Activated CD4-positive, alpha-beta T cell treated with anti-CD3 and anti-CD28 coated beads, Interleukin-2, amount 50 U/mL, for 4 hours (primary cell): ENCODE measurements around the gene HCST.
"Not testable (repeated sequence)": the region's sequence is repeated elsewhere in the genome, so short reads cannot be mapped to it uniquely, and the experiment has no call there.

Experiments used
- DNase-seq, 2 experiments: peaks; one replicate each; pipeline ENCODE4 v3.0.0-alpha.2; 2020

Gene HCST

DNA sequence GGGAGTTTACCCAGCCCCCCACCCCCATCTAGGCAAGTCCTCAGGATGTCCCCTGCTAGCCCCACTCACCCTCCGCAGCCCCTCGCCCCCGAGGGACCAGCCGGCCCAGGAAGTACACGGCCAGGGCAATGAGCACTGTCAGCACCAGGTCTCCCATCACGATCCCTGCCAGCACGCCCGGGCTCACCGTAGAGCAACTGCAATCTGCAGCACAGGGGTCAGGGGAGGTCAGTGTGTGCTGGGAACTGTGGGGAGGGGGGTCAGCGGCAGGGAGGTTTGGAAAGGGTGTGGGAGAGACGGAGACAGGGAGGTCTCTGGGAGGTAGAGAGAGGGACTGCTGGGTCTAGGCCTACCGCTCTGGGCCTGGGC, 5.0 kb downstream of the HCST start:
- no peak for DNase-seq

DNA sequence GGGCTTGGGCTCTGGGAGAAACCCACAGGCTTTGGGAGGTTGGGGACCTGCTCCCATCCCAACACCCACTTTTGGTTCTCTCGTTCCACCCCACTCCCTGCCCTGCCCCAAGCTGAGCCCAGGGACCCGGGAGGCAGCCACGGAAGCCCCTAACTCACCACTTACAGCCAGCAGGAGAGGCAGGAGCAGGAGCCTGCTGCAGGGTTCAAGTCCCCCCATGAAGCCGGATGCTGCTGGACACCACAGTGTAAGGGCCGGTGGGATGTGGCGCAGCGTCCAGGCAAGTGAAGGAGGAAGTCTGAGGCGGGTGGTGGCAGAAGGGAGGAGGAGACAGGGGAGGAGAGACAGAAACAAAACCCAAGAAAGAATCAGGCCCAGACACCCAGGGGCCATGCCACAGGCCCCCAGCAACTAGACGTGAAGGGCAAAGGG, 5.7 kb downstream of the HCST start, which contains the start of gene TYROBP:
TSS of gene TYROBP (minus strand) at position 286 of the 432 bp plus-strand sequence. CDS start at position 219, 67 bp downstream.
- DNase-seq, result no peak

DNA sequence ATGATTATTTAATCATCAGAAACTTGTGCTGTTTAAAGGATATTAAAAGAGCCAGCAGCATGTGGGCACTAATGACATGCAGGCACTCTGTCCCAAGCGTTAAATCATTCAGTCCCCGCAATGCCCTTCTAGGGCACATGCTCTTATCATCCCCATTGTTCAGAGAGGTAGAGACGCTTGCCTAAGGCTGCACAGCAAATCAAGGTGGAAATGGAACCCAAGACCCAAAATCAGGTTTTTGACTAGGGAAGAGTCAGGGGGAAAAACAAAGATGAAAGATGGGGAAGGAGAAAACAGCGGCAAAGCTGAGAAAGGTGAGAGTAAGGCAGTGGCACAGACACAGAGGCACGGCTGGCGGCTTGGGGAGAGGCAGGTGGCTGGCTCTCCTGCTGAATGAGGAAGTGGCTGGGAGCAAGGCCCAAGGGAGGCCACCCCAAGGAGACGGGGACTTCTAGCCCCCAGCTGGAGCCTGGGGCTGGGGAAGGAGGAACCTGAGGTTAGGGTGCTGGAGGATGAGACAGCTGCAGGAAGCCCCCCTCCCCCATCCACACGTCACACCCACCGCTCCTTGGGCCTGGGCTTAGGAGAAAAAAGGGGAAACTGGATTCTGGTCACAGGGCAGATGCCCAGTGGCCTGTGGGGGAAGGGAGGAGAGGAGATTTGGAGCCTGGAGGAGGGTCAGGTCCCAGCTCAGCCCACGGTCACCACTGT, 6.8 kb downstream of the HCST start:
- DNase-seq, result no peak

DNA sequence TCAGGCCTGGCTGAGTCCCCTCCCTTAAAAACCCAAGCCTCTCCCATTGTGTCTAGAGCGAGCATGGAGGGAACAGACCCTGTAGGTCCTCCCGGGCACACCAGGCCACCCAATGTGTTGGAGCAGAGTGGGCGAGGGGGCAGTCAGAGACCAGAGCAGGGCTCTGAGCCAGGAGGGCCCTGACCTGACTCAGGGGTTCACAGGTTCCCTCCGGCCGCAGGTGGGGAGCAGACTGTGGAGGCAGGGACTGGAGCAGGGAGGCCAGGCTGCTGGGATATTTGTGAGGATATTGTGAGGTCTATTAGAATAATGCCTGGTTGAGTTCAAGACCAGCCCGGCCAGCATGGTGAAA, 7.3 kb downstream of the HCST start:
- no peak for DNase-seq

DNA sequence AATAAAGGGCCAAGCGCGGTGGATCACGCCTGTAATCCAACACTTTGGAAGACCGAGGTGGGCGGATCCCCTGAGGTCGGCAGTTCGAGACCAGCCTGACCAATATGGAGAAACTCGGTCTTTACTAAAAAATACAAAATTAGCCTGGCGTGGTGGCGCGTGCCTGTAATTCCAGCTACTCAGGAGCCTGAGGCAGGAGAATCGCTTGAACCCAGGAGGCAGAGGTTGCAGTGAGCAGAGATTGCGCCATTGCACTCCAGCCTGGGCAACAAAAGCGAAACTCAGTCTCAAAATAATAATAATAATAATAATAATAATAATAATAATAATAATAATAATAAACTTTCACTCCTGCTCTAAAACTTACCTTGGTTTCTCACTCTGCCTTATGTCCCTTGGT, 8.0 kb downstream of the HCST start:
- DNase-seq, result not testable (repeated sequence)

DNA sequence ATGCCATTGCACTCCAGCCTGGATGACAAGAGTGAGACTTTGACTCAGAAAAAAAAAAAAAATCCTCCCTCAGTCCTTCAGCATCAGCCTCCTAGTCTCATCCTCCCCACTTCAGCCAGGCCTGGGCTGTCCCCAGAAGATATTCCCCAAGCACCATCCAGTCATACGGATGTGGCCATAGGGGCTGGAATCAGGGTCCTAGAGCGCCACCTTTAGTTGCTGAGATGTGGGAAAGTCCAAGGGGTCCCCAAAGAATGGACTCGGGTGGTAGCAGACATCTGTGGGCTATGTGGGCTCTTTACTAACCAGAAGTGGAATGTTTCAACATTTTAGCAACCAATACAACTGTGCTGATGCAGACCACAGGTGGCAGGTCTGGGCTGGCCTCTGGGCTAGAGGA, 8.8 kb downstream of the HCST start:
- no peak for DNase-seq

DNA sequence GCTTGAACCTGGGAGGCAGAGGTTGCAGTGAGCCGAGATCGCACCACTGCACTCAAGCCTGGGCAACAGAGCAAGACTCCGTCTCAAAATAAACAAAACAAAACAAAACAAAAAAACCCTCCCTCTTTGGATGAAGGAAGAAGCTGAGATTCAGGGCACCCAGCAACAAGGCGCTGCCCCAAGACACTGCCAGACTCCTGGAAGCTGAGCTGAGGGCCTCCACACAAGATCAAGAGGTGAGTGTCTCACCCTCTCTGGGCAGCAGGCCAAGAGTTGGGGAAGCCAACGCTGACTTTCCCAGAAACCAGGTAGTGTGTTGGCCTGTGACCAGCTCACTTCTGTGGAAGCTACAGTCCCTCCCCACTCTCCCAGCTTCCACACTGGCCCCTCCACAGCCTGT, 9.5 kb downstream of the HCST start:
- DNase-seq, result no peak

DNA sequence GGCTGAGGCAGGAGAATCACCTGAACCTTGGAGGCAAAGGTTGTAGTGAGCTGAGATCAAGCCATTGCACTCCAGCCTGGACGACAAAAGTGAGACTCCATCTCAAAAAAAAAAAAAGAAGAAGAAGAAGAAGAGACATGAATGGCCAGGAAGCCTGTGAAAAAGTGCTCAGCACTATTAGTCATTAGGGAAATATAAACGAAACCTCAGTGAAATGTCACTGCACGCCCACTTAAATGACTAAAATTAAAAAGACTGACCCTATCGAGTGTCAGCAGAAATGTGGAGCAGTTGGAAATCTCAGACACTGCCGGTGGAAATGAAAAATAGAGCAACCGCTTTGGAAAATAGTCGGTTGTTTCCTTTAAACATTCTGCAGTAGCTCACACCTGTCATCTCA, 11.3 kb downstream of the HCST start:
- no peak for DNase-seq

DNA sequence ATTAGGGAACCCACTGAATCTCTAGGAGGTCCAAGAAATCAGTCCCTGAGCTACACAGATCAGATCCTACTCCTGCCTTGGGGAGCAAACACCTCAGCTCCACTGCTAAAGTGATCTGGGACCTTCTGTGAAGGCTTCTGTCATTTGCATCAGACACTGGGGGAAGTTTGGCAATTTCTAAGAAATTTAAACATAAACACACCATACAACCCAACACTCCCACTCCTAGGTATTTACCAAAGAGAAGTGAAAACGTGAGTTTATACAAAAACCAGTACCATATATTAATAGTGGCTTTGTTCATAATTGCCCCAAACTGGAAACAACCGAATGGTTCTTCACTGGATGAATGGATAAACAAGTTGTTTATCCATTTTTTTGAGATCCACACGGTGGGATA, 13.1 kb downstream of the HCST start:
- DNase-seq, result no peak

DNA sequence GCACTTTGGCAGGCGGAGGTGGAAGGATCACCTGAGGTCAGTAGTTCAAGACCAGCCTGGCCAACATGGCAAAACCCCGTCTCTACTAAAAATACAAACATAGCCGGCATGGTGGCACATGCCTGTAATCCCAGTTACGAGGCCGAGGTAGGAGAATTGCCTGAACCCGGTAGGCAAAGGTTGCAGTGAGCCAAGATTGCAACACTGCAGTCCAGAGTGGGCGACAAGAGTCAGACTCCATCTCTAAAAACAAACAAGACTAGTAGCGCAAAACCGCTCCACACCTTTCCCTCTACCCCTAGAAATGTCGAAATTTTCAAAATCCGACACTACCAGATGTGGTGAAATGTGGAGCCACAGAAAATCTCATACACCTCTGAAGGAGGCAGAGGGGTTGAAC, 17.0 kb downstream of the HCST start:
- no peak for DNase-seq

DNA sequence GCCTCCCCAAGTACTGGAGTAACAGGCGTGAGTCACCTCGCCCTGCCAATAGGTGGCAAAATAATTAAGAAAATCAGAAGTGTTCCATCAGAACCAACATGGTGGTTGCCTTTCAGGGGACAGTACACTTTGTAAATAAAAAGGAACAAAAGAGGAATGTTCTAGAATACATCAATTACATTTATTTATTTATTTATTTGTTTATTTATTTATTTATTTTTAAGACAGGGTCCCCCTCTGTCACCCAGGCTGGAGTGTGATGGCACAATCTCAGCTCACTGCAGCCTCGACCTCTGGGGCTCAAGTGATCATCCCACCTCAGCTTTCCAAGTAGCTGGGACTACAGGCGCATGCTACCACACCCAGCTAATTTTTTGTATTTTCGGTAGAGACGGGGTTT, 18.7 kb downstream of the HCST start:
- no peak for DNase-seq

DNA sequence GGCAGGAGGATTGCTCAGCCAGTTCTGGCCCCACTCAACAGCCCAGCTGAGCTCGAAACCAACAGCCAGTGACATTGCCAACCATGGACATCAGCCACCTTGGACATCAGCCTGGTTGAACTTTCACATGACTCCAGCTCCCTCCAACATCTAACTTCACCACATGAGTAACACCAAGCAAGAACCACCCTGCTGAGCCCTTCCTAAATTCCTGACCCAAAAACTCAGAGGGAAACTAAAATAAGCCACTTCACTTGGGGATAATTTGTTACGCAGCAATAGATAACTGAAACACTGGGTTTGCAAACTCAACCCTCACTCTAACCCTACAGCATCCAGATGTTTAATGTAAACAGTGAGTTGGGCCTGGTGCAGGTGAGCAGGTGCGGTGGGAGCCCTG, 23.2 kb downstream of the HCST start:
- DNase-seq, result no peak

DNA sequence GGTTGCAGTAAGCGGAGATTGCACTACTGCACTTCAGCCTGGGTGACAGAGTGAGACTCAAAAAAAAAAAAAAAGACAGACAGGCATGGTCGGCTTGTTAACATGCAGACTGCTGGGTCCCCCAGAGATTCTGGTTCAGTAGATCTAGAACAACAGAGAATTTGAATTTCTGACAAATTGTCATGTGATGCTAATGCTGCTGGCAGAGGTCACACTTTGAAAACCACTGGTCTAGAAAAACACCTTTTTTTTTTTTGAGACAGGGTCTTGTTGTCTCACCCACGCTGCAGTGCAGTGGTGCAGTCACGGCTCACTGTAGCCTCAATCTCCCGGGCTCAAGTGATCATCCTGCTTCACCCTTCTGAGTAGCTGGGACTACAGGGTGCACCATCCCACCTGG, 26.2 kb downstream of the HCST start:
- no peak for DNase-seq

DNA sequence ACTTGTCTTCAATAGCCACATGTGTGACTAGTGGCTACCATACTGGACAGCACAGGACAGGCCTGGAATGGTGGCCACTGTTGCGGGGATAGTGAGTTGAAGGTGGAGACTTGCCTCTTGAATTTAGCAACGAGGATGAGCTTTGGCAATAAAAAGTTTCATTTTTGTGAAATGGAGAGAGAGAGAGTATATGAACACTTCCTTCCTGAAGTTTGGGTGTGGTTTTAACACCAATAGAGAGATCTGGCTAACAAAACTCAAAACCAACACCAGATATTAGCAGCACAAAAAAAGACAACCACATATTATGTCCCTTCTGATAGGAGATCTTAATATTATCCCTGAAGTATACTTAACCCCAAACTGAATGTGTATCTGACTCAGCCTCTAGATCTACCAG, 27.5 kb downstream of the HCST start:
- DNase-seq, result no peak

DNA sequence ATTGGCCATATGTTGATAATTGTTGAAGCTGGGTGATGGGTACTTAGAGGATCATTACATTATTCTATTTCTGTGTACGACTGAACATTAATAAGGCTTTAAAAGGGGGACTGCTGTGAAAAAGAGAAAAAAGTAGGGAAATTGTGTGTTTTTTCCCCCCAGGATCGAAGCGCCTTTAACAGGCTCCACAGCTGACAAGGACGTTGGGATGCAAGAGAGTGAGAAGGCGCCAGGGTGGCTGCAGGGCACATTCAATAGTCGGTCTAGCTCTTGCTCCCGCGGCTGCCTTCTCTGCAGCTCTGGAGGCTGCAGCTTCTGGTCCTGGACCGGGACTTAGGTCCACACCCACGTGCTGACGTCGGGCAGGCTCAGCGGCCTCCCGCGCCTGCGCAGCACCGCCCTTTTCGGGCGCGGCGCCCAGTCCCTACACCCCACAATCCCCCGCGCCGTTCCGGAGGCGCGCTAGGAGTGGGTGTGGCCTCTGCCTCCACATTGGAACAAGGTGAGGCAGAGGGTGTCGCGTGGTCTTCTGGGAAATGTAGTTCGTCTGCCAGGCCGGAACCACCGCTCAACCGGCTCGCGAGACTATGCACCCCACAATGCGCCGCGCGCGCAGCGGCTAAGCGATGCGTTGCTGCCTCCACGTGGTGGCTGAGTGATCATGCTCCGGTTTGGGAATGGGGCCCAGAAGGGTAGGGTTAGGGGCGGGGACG, 29.0 kb downstream of the HCST start:
- peak; percentile 98 to 99 for DNase-seq

DNA sequence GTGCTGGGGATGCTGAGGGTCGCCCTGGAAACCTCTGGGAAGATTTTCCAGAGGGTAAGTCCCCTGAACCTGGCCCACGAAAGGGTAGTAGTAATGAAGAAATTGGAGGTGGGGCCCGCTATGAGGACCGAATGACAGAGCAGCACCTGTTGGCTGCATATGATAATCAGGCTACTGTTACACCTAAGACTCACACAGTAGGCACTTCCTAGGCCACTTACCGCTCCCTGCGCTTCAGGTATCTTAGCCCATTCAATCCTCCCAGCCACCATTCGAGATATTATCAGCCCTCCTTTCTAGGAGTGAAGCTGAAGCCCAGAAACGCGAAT, 29.5 kb downstream of the HCST start:
- no peak for DNase-seq

DNA sequence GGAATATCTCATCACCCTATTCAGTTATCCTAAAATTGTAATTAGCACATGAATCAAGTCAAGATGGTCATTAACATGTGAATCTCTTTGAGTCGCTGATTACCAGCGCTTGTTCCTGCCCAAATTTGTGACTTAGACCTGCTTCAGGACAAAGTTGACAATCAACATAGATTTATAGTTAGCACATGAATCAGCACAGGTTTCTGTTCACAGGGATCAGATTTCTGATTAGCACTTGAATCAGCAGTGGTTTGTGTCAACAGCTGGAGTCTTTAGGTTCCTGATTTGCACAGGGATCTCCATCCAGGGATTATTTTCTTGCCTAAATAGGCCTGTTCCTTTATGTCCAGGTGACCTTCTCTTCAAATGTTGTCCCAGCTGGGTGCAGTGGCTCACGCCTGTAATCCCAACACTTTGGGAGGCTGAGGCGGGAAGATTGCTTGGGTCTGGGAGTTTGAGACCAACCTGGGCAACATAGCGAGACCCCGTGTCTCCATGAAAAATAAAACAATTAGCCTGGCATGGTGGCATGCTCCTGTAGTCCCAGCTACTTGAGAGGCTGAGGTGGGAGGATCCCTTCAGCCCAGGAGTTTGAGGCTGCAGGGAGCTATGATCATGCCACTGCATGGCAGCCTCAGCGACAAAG, 30.1 kb downstream of the HCST start:
- no peak for DNase-seq

DNA sequence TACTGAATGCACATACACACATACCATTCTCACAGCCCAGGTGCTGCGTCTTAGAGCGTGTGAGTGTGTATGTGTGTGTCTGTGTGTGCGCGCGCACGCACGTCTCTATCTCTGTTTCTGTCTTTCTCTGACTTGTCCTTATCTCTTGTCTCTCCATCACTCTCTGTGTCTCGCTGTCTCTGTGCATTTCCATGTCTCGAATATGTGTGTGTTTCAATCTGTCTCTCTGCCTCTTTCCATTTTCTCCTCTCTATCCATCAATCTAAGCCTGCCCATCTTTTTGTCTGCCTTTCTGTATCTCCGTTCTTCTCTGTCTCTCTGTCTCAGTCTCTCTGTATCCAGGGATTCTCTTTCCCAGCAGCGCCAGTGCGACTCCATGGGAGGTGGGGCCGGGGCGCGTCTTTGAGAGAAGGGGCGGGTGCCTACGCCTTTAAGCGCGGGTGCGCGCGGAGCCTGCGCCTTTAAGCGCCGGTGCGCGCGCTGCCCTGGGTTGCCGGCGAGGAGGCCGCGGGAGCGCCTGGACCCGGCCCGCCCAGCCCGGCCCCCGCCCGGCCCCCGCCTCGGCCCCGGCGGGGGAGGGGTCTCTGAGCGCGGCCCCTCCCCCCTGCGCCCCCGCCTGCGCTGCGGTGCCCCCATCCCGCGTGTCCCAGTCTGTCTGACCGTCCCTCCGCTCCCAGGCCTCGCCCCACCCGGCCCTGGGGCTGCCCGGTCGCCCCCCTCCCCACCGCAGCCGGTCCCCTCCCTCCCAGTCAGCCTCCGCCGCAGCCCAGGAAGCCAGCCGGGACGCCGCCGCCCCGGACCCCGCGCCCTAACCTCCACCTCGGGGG, 33.8 kb downstream of the HCST start, which contains the start of gene LRFN3:
TSS of gene LRFN3 (plus strand) at position 464 of the 827 bp plus-strand sequence. CDS start 3,052 bp downstream, outside the sequence.
- DNase-seq, result peak; percentile 35 to 46

DNA sequence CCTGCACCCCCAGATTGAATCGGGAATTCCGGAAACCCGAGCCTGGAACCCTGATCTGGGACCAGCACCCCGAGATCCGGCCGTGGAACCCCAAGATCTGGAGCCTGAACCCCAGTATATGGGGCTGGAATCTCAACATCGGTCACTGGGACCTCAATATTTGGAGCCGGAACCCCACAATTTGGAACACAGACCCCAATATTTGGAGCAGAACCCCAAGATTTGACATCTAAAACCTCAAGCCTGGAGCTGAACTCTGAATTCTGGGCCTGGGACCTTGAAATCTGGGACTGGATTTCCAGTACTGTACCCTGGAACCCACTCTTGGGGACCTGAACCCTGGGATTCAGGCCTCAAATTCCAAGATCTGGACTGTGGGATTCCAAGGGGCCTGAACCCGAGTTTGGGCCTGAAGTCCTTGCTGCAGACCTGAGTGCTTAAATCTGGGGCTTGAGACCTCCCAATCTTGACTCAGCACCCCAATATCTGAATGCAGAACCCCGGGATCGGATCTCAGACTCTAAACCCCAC, 34.5 kb downstream of the HCST start:
- DNase-seq, result no peak

DNA sequence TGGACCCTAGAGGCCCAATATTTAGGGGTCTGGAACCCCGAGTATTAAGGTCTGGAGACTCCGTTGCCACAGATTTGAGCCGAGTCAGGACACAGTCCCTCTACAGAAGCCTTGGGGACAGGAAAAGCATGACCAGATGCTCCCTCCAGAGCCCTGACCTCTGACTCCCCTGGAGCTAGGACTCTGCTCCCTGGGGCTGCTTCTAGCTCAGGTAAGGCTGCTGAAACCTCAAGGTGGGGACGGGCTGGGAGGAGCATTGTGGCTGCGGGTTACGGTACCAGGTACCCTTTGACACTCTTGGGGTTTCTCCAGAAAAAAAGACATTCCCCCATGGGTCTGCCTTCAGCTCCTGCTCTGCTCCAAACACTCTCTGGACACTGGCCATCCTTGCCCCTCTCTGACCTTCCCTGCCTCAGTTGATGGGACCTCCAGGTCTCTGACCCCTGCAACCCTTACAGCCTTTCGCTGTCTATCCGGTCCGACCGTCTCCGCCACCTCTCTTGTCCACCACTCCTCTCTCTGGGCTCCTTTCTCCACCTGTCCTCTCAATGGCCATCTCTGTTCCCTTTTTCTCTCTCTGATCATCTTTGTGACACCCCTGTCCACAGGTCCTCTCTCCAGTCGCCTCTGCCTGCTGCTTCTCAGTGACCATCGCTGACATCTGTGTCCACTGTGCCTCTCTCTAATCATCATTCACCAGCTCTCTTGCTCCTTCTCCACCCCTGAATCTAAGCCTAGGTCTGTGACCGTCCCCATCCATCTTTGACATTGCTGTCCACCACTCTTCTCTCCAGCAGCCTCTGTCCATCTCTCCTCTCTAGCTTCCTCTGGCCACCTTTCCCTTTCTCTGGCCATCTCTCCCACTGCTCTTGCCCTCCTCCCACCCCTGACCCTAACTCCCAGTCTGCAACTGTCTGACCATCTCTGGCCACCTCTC, 35.3 kb downstream of the HCST start:
- DNase-seq, result no peak

DNA sequence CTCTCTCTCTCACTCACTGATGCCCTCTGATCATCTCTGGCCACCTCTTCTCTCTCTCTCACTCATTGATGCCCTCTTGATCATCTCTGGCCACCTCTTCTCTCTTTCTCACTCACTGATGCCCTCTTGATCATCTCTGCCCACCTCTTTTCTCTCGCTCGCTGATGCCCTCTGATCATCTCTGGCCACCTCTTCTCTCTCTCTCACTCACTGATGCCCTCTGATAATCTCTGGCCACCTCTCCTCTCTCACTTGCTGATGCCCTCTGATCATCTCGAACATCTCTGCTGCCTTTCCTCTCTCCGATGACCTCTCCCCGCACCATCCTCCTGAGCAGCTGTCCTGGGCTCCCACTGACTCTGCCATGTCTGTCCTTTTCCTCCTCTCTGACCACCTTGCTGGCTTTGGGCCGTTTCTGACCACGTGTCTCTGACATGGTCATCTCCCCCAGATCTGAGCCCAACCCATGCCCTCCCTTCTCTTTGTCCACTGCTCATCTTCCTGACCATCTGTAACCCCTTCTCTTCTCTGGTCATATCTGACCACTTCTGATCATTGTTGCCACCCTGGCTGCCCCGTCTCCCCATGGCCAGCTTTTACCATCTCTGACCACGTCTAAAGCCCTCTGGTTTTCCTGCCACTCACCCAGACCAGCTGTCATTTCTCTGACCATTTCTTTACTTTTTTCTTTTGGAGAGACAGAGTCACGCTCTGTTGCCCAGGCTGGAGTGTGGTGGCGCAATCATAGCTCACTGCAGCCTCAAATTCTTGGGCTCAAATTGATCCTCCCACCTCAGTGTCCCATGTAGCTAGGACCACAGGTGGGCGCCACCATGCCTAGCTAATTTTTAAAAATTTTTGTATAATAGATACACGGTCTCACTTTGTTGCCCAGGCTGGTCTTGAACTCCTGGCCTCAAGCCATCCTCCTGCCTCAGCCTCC, 36.2 kb downstream of the HCST start:
- DNase-seq, result no peak
